HUDEP-2 (cell line): ENCODE measurements around the gene SLC2A9.

Source experiments
- DNase-seq, 76 experiments: peaks; one replicate each; lab custom pipeline; 2025; ENCODE audit not compliant: unreplicated experiment in 76 of 76; lab: John Stamatoyannopoulos, UW

Gene SLC2A9

DNA sequence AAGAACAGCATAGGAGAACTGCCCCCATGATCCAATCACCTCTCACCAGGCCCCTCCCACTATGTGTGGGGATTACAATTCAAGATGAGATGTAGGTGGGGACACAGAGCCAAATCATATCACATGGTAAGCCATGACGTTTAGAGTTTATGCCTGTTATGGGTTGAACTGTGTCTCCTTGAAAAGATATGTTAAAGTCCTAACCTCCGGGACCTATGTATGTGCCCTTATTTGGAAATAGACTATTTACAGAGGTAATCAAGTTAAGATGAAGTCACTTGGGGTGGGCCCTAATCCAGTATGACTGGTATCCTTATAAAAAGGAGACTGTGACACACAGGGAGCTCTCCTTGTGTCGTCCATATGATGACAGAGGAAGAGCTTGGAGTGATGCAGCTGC is 25.2 kb upstream of the SLC2A9 start:
- no peak for DNase-seq

- no peak for DNase-seq
Measured at GRCh38 chr4:10045481-10045880, 24.2 kb upstream of the SLC2A9 start.

DNA sequence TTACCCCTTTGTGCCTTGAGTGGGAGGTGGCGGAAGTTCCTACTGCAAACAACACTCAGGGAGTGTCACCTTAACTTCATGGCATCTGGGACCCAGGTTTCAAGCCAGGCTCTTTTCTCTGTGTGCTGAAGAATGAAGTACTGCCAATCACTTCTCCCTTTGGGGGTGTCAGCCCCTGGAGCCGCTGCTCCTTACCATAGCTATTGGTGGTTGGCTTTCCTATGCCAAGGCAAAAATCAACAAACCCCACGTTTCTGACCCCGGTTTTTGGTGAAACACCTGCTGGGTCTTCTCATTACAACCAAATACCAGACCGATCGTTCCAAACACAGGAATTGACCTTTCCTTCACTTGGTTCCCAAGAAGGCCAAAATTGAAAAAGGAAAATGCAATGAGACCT is 19.7 kb upstream of the SLC2A9 start:
- no peak for DNase-seq

GRCh38 chr4:10040049-10040892 is 19.0 kb upstream of the SLC2A9 start:
- no peak for DNase-seq

DNA sequence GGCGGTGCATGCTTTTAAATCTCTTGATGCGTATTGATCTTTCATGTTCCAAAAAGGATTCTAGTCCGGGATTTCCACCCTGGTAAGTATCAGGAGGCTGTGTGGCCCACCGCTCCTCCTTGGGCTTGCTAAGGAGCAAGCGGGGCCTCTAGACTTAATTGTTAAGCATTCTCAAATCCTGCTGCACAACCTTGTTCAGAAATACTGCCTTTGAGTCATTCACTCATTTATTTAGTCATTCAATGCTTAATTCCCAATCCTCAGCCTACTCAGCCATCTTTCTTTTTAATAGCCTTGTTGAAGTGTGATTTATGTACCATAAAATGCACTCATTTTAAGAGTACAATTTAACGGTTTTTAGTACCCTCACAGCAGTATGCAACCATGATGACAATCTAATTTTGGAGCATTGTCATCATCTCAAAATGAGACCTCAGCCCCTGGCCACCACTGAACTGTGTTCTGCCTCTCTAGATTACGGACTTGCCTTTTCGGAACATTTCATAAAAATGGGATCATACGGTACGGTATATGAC is 15.6 kb upstream of the SLC2A9 start:
- no peak for DNase-seq

DNA sequence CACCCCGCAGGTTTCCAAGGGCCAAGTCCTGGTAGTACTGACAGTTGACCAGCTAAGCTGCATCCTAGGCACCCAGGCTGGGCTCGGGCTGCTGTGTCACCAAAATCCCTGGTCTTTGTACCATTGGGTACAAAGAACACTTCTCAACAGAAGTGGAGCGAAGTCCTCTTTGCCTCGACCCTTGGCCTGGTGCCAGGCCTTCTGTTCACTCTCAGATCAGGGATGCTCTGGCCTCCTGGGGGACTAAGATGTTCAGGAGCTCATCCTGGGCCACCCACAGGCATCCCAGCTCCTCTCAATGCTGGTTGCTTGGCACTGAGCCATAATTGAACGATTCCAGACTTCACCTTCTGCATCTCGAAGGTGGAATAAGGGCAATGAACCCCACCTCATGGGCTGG is 13.8 kb upstream of the SLC2A9 start:
- DNase-seq, result no peak

DNA sequence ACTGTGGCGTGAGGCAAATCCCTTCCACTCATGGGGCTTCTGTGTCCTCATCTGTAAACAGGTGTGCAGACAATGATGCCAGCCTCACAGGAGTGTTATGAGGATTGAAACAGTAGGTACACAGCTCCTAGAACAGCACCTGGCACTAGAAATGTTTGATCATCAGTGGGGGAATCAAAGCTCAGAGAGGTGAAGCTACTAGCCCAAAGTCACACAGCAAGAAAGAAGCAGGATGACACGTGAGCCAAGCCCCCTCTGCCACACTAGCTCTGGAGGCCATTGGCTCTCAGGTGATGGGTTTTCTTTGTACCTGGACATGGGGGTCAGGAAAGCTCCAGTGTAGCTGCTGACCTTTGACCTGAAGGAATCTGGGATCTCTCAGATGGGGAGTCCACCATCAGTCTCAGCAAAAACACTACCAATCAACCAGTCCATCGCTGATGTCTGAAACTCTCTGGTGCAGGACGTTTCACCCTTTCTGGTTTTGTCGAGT is 13.4 kb upstream of the SLC2A9 start:
- DNase-seq, result no peak

DNA sequence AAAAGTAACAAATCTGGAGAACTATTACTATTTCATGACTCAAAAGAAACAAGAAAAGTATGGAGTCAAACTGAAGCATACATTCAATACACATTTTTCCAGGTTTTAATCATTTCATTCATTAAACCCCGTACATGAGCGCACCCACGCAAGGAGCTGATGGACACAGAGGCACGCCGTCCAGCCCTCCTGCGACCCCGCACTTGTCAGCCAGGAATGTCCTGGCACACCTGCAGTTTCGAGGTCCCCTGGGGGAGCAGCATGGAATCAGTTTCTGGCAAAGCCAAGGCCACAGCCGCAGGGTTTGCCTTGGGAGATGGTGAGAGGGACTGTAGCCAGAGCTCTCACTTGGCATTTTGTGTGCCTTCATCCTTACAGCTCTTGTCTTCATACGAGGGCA is 12.8 kb upstream of the SLC2A9 start:
- no peak for DNase-seq

DNA sequence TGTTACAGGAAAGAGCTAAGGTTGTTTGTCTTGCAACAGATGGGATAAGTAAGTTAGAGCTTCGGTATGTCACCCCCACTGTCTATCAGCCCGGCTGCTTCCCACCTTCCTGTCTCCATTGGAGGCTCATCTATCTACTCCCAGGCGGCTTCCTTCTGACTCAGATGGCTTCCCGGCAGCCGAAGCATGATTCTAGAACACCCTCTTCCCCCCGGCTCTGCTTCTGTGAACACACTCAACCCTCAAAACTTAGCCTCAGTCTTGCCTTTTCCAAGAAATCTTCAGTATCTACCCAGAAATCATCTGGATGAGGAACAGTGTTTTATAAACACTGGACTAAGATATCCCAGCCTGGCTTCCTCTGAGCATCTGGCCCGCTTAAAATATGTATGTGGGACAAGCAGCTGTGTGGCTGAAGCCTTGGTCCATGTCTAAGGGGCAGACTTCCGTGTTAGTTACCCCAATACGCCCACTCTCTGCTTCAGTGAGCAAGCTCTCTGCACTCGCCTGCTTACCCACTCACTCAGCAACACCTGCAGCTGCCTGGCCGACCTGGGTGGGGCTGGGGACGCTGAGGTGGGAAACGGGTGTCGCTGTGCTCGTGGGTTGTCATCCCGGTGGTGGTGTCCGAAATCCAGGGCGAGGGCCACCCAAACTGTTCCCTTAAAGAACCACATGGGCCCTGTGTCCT is 12.0 kb upstream of the SLC2A9 start:
- DNase-seq, result no peak

GRCh38 chr4:10032625-10033024 is 11.3 kb upstream of the SLC2A9 start:
- DNase-seq, result no peak

DNA sequence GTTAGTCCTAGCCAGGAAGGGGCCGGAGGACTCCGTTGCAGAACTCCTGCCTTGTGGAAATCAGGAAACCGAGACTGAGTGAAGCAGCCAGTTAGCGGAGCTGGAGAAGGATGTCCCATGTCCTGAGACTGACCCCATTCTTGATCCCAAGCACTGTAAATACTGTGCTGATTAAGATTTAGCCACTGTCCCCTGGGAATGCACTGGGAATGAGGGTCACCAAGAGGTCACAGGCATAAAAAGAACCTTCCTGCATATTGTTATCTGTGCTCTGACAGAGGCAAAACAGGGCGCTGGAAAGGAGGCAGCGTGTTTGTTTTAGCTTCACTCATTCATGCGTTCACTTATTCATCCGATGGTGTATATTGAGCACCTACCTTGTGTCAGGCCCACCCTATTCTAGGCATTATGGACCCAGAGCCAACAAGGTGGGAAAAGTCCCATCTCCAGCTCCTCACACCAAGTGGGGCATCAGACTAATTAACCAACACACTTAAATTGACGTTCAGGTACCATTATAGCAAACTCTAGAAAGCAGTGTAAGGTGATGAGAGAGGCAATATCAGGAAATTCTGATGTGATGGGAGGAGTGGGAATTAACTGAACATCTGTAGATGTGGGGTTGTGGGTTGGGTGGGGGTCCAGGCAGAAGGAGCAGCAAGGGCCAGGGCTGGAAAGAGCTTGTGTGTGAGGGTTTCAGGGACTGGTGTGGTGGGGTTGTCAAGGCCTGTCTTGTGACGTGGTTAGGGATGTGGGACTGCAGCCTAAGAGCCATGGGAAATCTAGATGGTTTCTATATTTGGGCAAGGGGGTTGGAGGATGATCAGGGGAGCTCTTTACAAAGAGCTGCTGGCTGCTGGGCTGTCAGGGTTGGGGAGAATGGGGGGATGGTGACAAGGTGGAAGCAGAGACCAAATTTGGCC is 10.6 kb upstream of the SLC2A9 start:
- DNase-seq, result no peak

GRCh38 chr4:10030972-10031667 is 9.8 kb upstream of the SLC2A9 start:
- no peak for DNase-seq

DNA sequence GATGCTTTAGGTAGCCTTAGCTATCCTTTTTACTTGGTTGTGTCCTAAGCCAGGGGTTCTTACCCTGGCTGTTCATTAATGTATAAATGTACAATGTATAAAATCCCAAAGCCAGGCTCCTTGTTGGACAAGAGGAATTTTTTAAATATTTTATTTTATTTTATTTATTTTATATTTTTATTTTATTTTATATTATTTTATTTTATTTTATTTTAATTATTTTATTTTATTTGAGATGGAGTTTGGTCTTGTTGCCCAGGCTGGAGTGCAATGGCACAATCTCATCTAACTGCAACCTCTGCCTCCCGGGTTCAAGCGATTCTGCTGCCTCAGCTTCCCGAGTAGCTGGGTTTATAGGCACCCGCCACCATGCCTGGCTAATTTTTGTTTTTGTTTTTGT is 8.1 kb upstream of the SLC2A9 start:
- DNase-seq, result no peak

- no peak for DNase-seq
Measured at GRCh38 chr4:10028910-10029309, 7.6 kb upstream of the SLC2A9 start.

- no peak for DNase-seq
Measured at GRCh38 chr4:10026485-10026884, 5.2 kb upstream of the SLC2A9 start.

DNA sequence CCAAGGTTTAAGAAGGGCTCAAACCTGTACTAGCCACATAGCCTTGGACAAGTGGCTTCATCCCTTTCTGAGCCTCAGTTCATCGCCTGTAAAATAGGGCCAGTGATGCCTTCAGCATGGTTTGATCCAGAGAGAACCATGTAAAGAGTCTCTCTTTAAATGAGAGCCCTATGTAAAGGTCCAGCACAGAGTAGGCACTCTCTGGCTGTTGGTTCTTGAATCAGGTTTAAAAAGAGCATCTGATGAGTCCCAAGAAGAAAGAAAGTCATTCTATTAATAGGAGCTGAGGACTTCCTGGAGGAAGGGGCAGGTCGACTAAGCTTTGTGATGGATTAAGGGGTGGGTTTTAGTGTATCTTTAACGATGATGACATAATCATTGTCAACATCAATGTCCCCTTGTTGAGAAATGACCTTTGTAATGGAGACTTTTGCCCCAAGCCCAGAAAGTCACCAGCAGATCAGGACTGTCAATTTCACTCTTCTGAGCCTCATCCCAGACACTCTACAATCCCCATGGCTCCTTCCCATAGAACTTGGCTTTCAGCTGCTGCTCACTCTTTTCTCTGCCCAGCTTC is 4.0 kb upstream of the SLC2A9 start:
- DNase-seq, result no peak

DNA sequence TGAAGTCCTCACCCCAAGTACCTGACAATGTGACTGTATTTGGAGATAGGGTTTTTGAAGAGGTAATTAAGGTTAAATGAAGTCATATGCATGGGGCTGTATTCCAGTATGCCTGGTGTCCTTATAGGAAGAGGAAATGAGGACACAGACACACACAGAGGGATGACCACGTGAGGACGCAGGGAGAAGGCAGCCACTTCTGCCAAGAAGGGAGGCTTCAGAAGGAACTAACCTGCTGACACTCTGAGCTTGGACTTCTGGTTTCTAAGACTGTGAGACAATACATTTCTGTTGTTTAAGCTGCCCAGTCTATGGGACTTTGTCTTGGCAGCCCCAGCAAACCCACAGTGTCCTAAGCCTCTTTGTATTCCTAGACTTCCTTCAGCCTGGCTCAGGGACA is 3.0 kb upstream of the SLC2A9 start:
- no peak for DNase-seq

DNA sequence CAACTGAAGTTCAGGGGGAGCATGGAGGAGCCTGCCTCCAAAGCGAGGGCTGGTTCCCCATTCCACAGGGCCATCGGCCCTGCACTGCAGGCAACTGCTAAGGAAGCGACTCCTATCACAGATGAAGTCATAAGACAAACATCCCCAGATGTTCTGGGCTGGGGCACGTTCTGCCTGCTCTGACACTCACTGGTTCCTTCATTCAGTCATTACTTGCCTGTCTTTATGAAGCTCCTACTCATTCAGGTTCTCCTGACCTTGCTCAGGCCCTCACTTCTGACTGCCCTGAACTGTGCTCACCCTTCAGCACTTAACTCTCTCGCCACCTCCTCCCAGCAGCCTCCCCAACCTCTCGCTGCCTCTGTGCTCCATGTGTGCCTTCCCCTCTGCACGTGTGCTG is 2.5 kb upstream of the SLC2A9 start:
- DNase-seq, result no peak

- DNase-seq, result no peak
Measured at GRCh38 chr4:10023050-10023419, 1.7 kb upstream of the SLC2A9 start.
